Smooth muscle cell (in vitro differentiated cells): ENCODE measurements around the gene DNASE2B. TPM values are rescaled to one million over a fixed set of nuclear protein-coding genes. Genes with fewer than 3 reads are reported as not detected.
"Not testable (repeated sequence)": the region's sequence is repeated elsewhere in the genome, so short reads cannot be mapped to it uniquely, and the experiment has no call there.

Experiments
- DNase-seq: peaks from one replicate; lab custom pipeline; 2025; ENCODE audit not compliant: unreplicated experiment; lab: John Stamatoyannopoulos, UW
- H2AFZ ChIP-seq: fragments of 200-600 bp; sonication (generic); 2 replicates; pipeline ENCODE4 v1.6.0; 2016; ENCODE audit warnings: antibody characterized with exemption, low read depth, mild to moderate bottlenecking
- H3F3A ChIP-seq: fragments of 200-600 bp; sonication (generic); 2 replicates; pipeline ENCODE4 v1.6.0; 2017; ENCODE audit warnings: antibody characterized with exemption, low read depth
- H3K27ac ChIP-seq: fragments of 200-600 bp; sonication (generic); 2 replicates; pipeline ENCODE4 v1.5.1; 2016; ENCODE audit warnings: low read depth, mild to moderate bottlenecking
- H3K27me3 ChIP-seq: fragments of 200-600 bp; sonication (generic); 2 replicates; pipeline ENCODE4 v1.6.1; 2016; ENCODE audit warnings: low read depth, mild to moderate bottlenecking
- H3K36me3 ChIP-seq: fragments of 200-600 bp; sonication (generic); 2 replicates; pipeline ENCODE4 v1.5.1; 2016; ENCODE audit warnings: low read depth
- H3K4me1 ChIP-seq: fragments of 200-600 bp; sonication (generic); 2 replicates; pipeline ENCODE4 v1.5.1; 2016; ENCODE audit warnings: low read depth
- H3K4me2 ChIP-seq: fragments of 200-600 bp; sonication (generic); 2 replicates; pipeline ENCODE4 v1.6.0; 2016; ENCODE audit warnings: mild to moderate bottlenecking
- H3K4me3 ChIP-seq: fragments of 200-600 bp; sonication (generic); 2 replicates; pipeline ENCODE4 v1.5.1; 2016; ENCODE audit warnings: mild to moderate bottlenecking
- H3K79me2 ChIP-seq: fragments of 200-600 bp; sonication (generic); 2 replicates; pipeline ENCODE4 v1.6.0; 2016; ENCODE audit warnings: low read depth, mild to moderate bottlenecking
- H3K9ac ChIP-seq: fragments of 200-600 bp; sonication (generic); 2 replicates; pipeline ENCODE4 v1.6.0; 2016; ENCODE audit warnings: low read depth
- H3K9me3 ChIP-seq: fragments of 200-600 bp; sonication (generic); replicated peaks from 2 replicates; pipeline ENCODE4 v1.5.1; 2016; ENCODE audit warnings: low read depth
- H4K20me1 ChIP-seq: fragments of 200-600 bp; sonication (generic); 2 replicates; pipeline ENCODE4 v1.6.0; 2016; ENCODE audit warnings: low read depth
- CTCF ChIP-seq: fragments of 200-600 bp; sonication (generic); IDR thresholded peaks from 2 replicates; pipeline ENCODE4 v1.5.1; 2017; ENCODE audit warnings: borderline replicate concordance, mild to moderate bottlenecking, antibody characterized with exemption; ENCODE audit not compliant: insufficient read depth, poor library complexity, severe bottlenecking
- WGBS: methylation state at CpG from one replicate; pipeline ENCODE4 v1.1.7; 2016; ENCODE audit warnings: low lambda C conversion rate; 5-methylcytosine and 5-hydroxymethylcytosine counted together
- polyA plus RNA-seq: library from polyadenylated mRNA; unstranded; fragments of >200 nt; fragmentation: Nextera tagmentation; extraction: Ambion mirVana; gene quantifications from 2 replicates; pipeline ENCODE4 v1.2.1, GENCODE V29; 2016
- total RNA-seq: library from RNA; depleted of rRNA; stranded (reverse); fragments of >200 nt; gene quantifications from 2 replicates; pipeline ENCODE4 v1.2.3, GENCODE V29; 2014

DNASE2B gene
- total and polyA plus RNA-seq, 2 experiments from 2014 or later = not detected

- Histone ChIP-seq H3F3A (no peaks in the 10 kb centered on the region), H3K27ac (no peak overlapping the region), H3K4me2 (peak overlapping the region; percentile 1), H4K20me1 (no peaks in the 10 kb centered on the region), H3K27me3 (no peaks in the 10 kb centered on the region), H3K4me1 (no peaks in the 10 kb centered on the region), H3K36me3 (no peaks in the 10 kb centered on the region), H3K9ac (no peak overlapping the region), H3K79me2 (no peaks in the 10 kb centered on the region), H3K9me3 (no peaks in the 10 kb centered on the region), H2AFZ (no peak overlapping the region), H3K4me3 (no peak overlapping the region)
- 10% methylated on average over 2 of the region's 2 CpGs for WGBS
- DNase-seq = no peak
- TF ChIP-seq CTCF = peak; percentile 62
Observed at GRCh38 chr1:84442256-84442655, 44.0 kb downstream of the DNASE2B start.

GRCh38 chr1:84442747-84443646 is 44.7 kb downstream of the DNASE2B start:
- H3K9me3 ChIP-seq, H3K79me2 ChIP-seq, H3K9ac ChIP-seq, H3K27me3 ChIP-seq, H3K4me3 ChIP-seq, H3K27ac ChIP-seq, H3F3A ChIP-seq, H4K20me1 ChIP-seq, DNase-seq, H2AFZ ChIP-seq, H3K36me3 ChIP-seq, H3K4me1 ChIP-seq: not testable (repeated sequence)
- WGBS = 95% methylated on average over 7 of the region's 7 CpGs
- peak overlapping the region; percentile 1 for H3K4me2 ChIP-seq

GRCh38 chr1:84448704-84449103 is 50.4 kb downstream of the DNASE2B start:
- H4K20me1 ChIP-seq, H3K79me2 ChIP-seq, H2AFZ ChIP-seq, H3K27ac ChIP-seq, H3K36me3 ChIP-seq, H3K9me3 ChIP-seq, H3K27me3 ChIP-seq, H3K4me1 ChIP-seq, H3F3A ChIP-seq, DNase-seq, H3K9ac ChIP-seq, H3K4me2 ChIP-seq, H3K4me3 ChIP-seq: not testable (repeated sequence)
- WGBS = 96% methylated on average over 3 of the region's 3 CpGs

- no peaks in the 10 kb centered on the region for H4K20me1 ChIP-seq
- no peak overlapping the region for H3K4me2 ChIP-seq
- H3K9me3 ChIP-seq = no peaks in the 10 kb centered on the region
- H3K4me3 ChIP-seq = no peak overlapping the region
- H3K9ac ChIP-seq = no peak overlapping the region
- no peaks in the 10 kb centered on the region for H3K36me3 ChIP-seq
- DNase-seq = no peak
- no peaks in the 10 kb centered on the region for H3K79me2 ChIP-seq
- peaks cover 4% of the 10 kb centered on the region for H3K27me3 ChIP-seq
- TF ChIP-seq CTCF = no peak
- H3K27ac ChIP-seq = no peak overlapping the region
- WGBS = 73% methylated on average over 2 of the region's 2 CpGs
- H3F3A ChIP-seq = no peaks in the 10 kb centered on the region
- H3K4me1 ChIP-seq = no peaks in the 10 kb centered on the region
- no peak overlapping the region for H2AFZ ChIP-seq
Observed at GRCh38 chr1:84450910-84451309, 52.6 kb downstream of the DNASE2B start.
